Measurements from ENCODE around the gene PIK3R6. TPM values are rescaled to one million over a fixed set of nuclear protein-coding genes. Genes with fewer than 3 reads are reported as not detected.

Gene PIK3R6
- total and polyA plus RNA-seq, 2 of the 13 experiments (the other 11 are each of a cell fraction or from before 2014, with no cell fraction given): not detected

GRCh38 chr17:8893621-8894201, 26.2 kb upstream of the PIK3R6 start (continued):
- TF ChIP-seq ZNF30 (CRISPR knock-in tag; IDR thresholded peaks at IDR 0.05) (no peak), ZNF546 (CRISPR knock-in tag; conservative IDR thresholded peaks at IDR 0.05) (no peak), HOXA9 (CRISPR knock-in tag; IDR thresholded peaks at IDR 0.05; ENCODE audit: borderline replicate concordance) (no peak), IRX3 (CRISPR knock-in tag; IDR thresholded peaks at IDR 0.05; ENCODE audit: borderline replicate concordance, low read depth) (no peak), TGIF2 (CRISPR knock-in tag; IDR thresholded peaks at IDR 0.05) (no peak), SNAI1 (CRISPR knock-in tag; IDR thresholded peaks at IDR 0.05; ENCODE audit: borderline replicate concordance) (no peak), ZNF343 (CRISPR knock-in tag; IDR thresholded peaks at IDR 0.05) (no peak), ZNF816 (CRISPR knock-in tag; IDR thresholded peaks at IDR 0.05; ENCODE audit: borderline replicate concordance) (no peak), JUNB (CRISPR knock-in tag; IDR thresholded peaks at IDR 0.05; ENCODE audit: borderline replicate concordance) (no peak), BATF2 (CRISPR knock-in tag; IDR thresholded peaks at IDR 0.05) (no peak), AKNA (CRISPR knock-in tag; IDR thresholded peaks at IDR 0.05; ENCODE audit: borderline replicate concordance) (no peak)

Data from HepG2 (cell line).